ENCODE results near the gene MUL1. TPM values are rescaled to one million over a fixed set of nuclear protein-coding genes. Genes with fewer than 3 reads are reported as not detected.
"Not testable (repeated sequence)": the region's sequence is repeated elsewhere in the genome, so short reads cannot be mapped to it uniquely, and the experiment has no call there.

MUL1 gene
- total RNA-seq, 2 donors from 2014 or later: 15.6 to 19.8 TPM

DNA sequence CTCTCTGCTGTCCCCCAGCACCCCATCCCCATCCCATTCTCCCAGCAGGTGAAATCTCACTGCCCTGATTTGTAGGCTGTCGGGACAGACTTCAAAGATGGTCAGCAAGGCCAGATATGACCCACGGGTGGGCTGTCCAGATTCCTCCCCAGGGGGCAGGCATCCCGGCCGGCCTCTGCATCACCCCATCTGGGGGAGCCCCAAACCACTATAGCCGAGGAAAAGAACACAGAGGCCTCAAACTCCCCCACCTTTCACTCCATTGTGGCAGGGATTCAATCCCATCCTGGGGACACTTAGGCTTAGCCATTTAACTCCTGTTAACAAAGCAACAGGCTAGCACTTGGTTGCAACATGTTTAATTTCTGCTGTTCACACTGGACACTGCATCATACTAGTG is 8.8 kb downstream of the MUL1 start:
- Histone ChIP-seq H3K9ac (ENCODE audit: extremely low read depth, low read length, poor library complexity, severe bottlenecking) (no peak overlapping the region), H3K4me1 (ENCODE audit: control insufficient read depth, insufficient read depth, low read length) (no peaks in the 10 kb centered on the region), H3K4me3 (ENCODE audit: low read length) (no peak overlapping the region), H3K9me3 (ENCODE audit: control insufficient read depth, low read length) (no peaks in the 10 kb centered on the region), H3K27me3 (ENCODE audit: control insufficient read depth, insufficient read depth, low read length, poor library complexity, severe bottlenecking) (peaks cover 9% of the 10 kb centered on the region), H3K27ac (ENCODE audit: low read depth, low read length) (no peak overlapping the region), H3K36me3 (ENCODE audit: control insufficient read depth, insufficient read depth, low read length) (peaks cover 44% of the 10 kb centered on the region)
- DNase-seq: no peak
- H3K4me3 Mint-ChIP-seq: no peak overlapping the region
- peaks cover 9% of the 10 kb centered on the region for H3K27me3 Mint-ChIP-seq (ENCODE audit: insufficient read depth)
- H3K27ac Mint-ChIP-seq: no peak overlapping the region
- H3K36me3 Mint-ChIP-seq (ENCODE audit: low read depth): peaks cover 24% of the 10 kb centered on the region
- TF ChIP-seq, protein P1, sequence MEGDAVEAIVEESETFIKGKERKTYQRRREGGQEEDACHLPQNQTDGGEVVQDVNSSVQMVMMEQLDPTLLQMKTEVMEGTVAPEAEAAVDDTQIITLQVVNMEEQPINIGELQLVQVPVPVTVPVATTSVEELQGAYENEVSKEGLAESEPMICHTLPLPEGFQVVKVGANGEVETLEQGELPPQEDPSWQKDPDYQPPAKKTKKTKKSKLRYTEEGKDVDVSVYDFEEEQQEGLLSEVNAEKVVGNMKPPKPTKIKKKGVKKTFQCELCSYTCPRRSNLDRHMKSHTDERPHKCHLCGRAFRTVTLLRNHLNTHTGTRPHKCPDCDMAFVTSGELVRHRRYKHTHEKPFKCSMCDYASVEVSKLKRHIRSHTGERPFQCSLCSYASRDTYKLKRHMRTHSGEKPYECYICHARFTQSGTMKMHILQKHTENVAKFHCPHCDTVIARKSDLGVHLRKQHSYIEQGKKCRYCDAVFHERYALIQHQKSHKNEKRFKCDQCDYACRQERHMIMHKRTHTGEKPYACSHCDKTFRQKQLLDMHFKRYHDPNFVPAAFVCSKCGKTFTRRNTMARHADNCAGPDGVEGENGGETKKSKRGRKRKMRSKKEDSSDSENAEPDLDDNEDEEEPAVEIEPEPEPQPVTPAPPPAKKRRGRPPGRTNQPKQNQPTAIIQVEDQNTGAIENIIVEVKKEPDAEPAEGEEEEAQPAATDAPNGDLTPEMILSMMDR (conservative IDR thresholded peaks at IDR 0.05): no peak
- H3K4me1 Mint-ChIP-seq: no peaks in the 10 kb centered on the region
- 86% methylated on average over 5 of the region's 5 CpGs; no CpG with 5 or more reads in 1 of the 2 experiments for WGBS, 2 experiments (ENCODE audit: insufficient coverage in 1 of 2, insufficient read length in 1 of 2)
- no peaks in the 10 kb centered on the region for H3K9me3 Mint-ChIP-seq

DNA sequence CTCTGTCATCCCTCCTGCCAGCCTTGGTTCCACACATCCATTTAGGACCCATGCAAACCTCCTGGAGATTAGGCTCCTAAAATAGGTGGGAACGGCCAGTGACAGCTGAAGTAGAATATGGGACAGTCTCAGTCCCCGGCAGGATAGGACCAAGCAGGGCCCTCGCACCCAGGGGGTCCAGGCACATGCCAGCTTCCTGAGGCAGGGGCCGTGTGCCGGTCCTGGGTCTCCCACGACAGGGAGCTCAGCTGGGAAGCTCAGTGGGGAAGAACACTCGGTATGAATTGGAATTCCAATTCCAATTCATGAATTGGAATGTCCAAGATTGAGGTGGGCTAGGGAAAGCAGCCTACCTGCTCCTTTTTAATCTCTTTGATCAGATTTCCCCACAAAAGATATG is 9.8 kb downstream of the MUL1 start:
- Histone ChIP-seq H3K36me3 (ENCODE audit: control insufficient read depth, insufficient read depth, low read length) (peaks cover 39% of the 10 kb centered on the region), H3K4me1 (ENCODE audit: control insufficient read depth, insufficient read depth, low read length) (no peaks in the 10 kb centered on the region), H3K9ac (ENCODE audit: extremely low read depth, low read length, poor library complexity, severe bottlenecking) (no peak overlapping the region), H3K27ac (ENCODE audit: low read depth, low read length) (no peak overlapping the region), H3K9me3 (ENCODE audit: control insufficient read depth, low read length) (no peaks in the 10 kb centered on the region), H3K4me3 (ENCODE audit: low read length) (no peak overlapping the region), H3K27me3 (ENCODE audit: control insufficient read depth, insufficient read depth, low read length, poor library complexity, severe bottlenecking) (peaks cover 9% of the 10 kb centered on the region)
- 82 to 93% methylated on average over 6 to 7 of the region's 7 CpGs for WGBS, 2 experiments (ENCODE audit: insufficient coverage in 1 of 2, insufficient read length in 1 of 2)
- DNase-seq: no peak
- Mint-ChIP-seq H3K4me3 (no peak overlapping the region), H3K27ac (no peak overlapping the region), H3K27me3 (ENCODE audit: insufficient read depth) (peaks cover 9% of the 10 kb centered on the region), H3K4me1 (no peaks in the 10 kb centered on the region), H3K9me3 (no peaks in the 10 kb centered on the region), H3K36me3 (ENCODE audit: low read depth) (peaks cover 24% of the 10 kb centered on the region)
- TF ChIP-seq, protein P1 (conservative IDR thresholded peaks at IDR 0.05): no peak

DNA sequence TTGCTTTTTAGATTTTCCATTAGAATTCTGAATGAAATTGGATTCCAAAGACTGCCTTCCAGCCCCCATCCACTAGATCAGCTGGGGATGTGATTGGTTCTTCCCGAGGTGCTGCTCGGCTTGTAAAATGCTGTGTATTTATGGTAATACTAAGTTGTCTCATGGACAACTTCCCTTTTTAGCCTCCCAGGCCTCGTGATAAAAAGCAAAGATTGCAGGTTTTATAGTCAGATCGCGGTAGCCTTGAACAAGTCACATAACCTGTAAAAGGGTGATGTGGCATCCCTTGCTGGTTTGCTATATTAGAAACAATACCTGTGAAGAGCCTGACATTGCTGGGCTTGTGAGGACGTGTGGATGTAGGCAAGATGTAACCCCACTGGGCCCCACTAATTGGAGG is 10.4 kb downstream of the MUL1 start:
- H3K36me3 Mint-ChIP-seq (ENCODE audit: low read depth): peaks cover 24% of the 10 kb centered on the region
- H3K27me3 Mint-ChIP-seq (ENCODE audit: insufficient read depth): peaks cover 12% of the 10 kb centered on the region
- Histone ChIP-seq H3K27me3 (ENCODE audit: control insufficient read depth, insufficient read depth, low read length, poor library complexity, severe bottlenecking) (peaks cover 14% of the 10 kb centered on the region), H3K36me3 (ENCODE audit: control insufficient read depth, insufficient read depth, low read length) (peaks cover 35% of the 10 kb centered on the region), H3K4me1 (ENCODE audit: control insufficient read depth, insufficient read depth, low read length) (no peaks in the 10 kb centered on the region), H3K9ac (ENCODE audit: extremely low read depth, low read length, poor library complexity, severe bottlenecking) (no peak overlapping the region), H3K27ac (ENCODE audit: low read depth, low read length) (no peak overlapping the region), H3K4me3 (ENCODE audit: low read length) (no peak overlapping the region), H3K9me3 (ENCODE audit: control insufficient read depth, low read length) (no peaks in the 10 kb centered on the region)
- H3K4me3 Mint-ChIP-seq: no peak overlapping the region
- no peak overlapping the region for H3K27ac Mint-ChIP-seq
- 86 to 94% methylated on average over 2 to 6 of the region's 6 CpGs for WGBS, 2 experiments (ENCODE audit: insufficient coverage in 1 of 2, insufficient read length in 1 of 2)
- H3K4me1 Mint-ChIP-seq: no peaks in the 10 kb centered on the region
- TF ChIP-seq, protein P1 (conservative IDR thresholded peaks at IDR 0.05): no peak
- no peaks in the 10 kb centered on the region for H3K9me3 Mint-ChIP-seq
- DNase-seq: no peak

DNA sequence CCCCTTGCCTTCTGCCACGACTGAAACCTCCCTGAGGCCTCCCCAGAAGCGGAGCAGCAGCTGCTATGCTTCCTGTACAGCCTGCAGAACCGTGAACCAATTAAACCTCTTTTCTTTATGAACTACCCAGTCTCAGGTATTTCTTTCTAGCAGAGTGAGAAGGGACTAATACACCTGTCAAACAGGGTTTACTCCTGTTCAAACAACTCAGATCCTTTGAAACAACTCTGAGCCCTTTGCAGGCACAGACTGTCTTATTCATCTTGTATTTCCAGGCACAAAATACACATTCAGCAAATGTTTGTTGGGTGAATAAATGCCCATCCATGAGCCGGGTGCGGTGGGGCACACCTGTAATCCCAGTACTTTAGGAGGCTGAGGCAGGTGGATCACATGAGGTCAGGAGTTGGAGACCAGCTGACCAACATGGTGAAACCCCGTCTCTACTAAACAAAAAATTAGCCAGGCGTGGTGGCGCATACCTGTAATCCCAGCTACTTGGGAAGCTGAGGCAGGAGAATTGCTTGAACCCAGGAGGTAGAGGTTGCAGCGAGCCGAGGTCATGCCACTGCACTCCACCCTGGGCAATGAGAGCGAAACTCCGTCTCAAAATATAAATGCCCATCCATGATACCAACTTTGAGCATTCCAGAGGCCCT is 11.1 kb downstream of the MUL1 start:
- H3K27ac ChIP-seq (ENCODE audit: low read depth, low read length); H3K4me3 ChIP-seq (ENCODE audit: low read length); H3K27ac Mint-ChIP-seq; H3K9me3 ChIP-seq (ENCODE audit: control insufficient read depth, low read length); H3K9me3 Mint-ChIP-seq; H3K4me1 ChIP-seq (ENCODE audit: control insufficient read depth, insufficient read depth, low read length); DNase-seq; H3K4me3 Mint-ChIP-seq; H3K9ac ChIP-seq (ENCODE audit: extremely low read depth, low read length, poor library complexity, severe bottlenecking); H3K4me1 Mint-ChIP-seq: not testable (repeated sequence)
- 87 to 90% methylated on average over 10 to 12 of the region's 12 CpGs for WGBS, 2 experiments (ENCODE audit: insufficient coverage in 1 of 2, insufficient read length in 1 of 2)
- peaks cover 31% of the 10 kb centered on the region for H3K36me3 ChIP-seq (ENCODE audit: control insufficient read depth, insufficient read depth, low read length)
- Mint-ChIP-seq H3K36me3 (ENCODE audit: low read depth) (peaks cover 24% of the 10 kb centered on the region), H3K27me3 (ENCODE audit: insufficient read depth) (peaks cover 19% of the 10 kb centered on the region)
- H3K27me3 ChIP-seq (ENCODE audit: control insufficient read depth, insufficient read depth, low read length, poor library complexity, severe bottlenecking): peaks cover 15% of the 10 kb centered on the region
